H1 (cell line): ENCODE data around the gene SLC39A8. TPM values are rescaled to one million over a fixed set of nuclear protein-coding genes. Genes with fewer than 3 reads are reported as not detected.

Experiments used
- CTCF ChIA-PET: fragments of 300-600 bp; sonication (Branson Sonifier 250); formaldehyde crosslinking; loops from one replicate; lab custom pipeline; 2021; ENCODE audit not compliant: partially characterized antibody; lab: Charles Lee
- POLR2A ChIA-PET: fragments of 300-600 bp; sonication (Branson Sonifier 250); formaldehyde crosslinking; loops from one replicate; lab custom pipeline; 2021; ENCODE audit warnings: inconsistent platforms; ENCODE audit not compliant: partially characterized antibody; lab: Charles Lee
- DNase-seq, 2 experiments: peaks; one replicate each; pipeline versions ENCODE4 v3.0.0 to v3.0.0-alpha.2; 2010 to 2022; ENCODE audit warnings: low spot score in 2 of 2, low read depth in 1 of 2, mixed read lengths in 1 of 2
- FAIRE-seq: peaks from 2 replicates; lab custom pipeline; 2011; peaks lifted over from hg19 to GRCh38; lab: Jason Lieb, UNC
- H2AFZ ChIP-seq: 2 replicates; pipeline ENCODE4 v1.8.1; 2012; ENCODE audit warnings: low read length, inconsistent platforms
- H2AK5ac ChIP-seq: 2 replicates; pipeline ENCODE4 v1.6.1; 2013; ENCODE audit warnings: low read depth, low read length
- H2BK120ac ChIP-seq: replicated peaks from 2 replicates; pipeline ENCODE3; 2013; ENCODE audit warnings: low read depth, low read length, inconsistent platforms
- H2BK12ac ChIP-seq: 2 replicates; pipeline ENCODE4 v1.6.1; 2013; ENCODE audit warnings: low read depth, low read length
- H2BK15ac ChIP-seq: 2 replicates; pipeline ENCODE4 v1.6.1; 2013; ENCODE audit warnings: low read length
- H2BK20ac ChIP-seq: 2 replicates; pipeline ENCODE4 v1.6.1; 2013; ENCODE audit warnings: low read length
- H2BK5ac ChIP-seq: 2 replicates; pipeline ENCODE4 v1.6.1; 2013; ENCODE audit warnings: low read depth, low read length
- H3K14ac ChIP-seq: 2 replicates; pipeline ENCODE4 v1.6.1; 2013; ENCODE audit warnings: inconsistent platforms; ENCODE audit not compliant: insufficient read length
- H3K18ac ChIP-seq: 2 replicates; pipeline ENCODE4 v1.6.1; 2013; ENCODE audit warnings: low read length; ENCODE audit errors: extremely low read depth
- H3K23ac ChIP-seq: 2 replicates; pipeline ENCODE4 v1.6.1; 2013; ENCODE audit warnings: inconsistent platforms; ENCODE audit not compliant: insufficient read length
- H3K23me2 ChIP-seq: 2 replicates; pipeline ENCODE4 v1.6.1; 2013; ENCODE audit warnings: low read depth, low read length
- H3K27ac ChIP-seq: 2 replicates; pipeline ENCODE4 v1.6.1; 2011; ENCODE audit warnings: low read depth, low read length, inconsistent platforms
- H3K27me3 ChIP-seq, 4 experiments: replicated peaks in 1 of 4; 1 replicate in 1 of 4; 2 replicates in 3 of 4; pipeline versions ENCODE4 v1.6.1 to v1.8.1; 2011 to 2013; ENCODE audit warnings: low read length in 3 of 4, mild to moderate bottlenecking in 3 of 4, inconsistent platforms in 2 of 4, mixed read lengths in 2 of 4, moderate library complexity in 1 of 4; ENCODE audit not compliant: control insufficient read depth in 3 of 4, insufficient read depth in 3 of 4; ENCODE audit errors: extremely low read depth in 1 of 4
- H3K36me3 ChIP-seq, 4 experiments: 2 replicates each; pipeline versions ENCODE4 v1.6.1 to v1.8.1; 2011 to 2013; ENCODE audit warnings: mild to moderate bottlenecking in 4 of 4, low read length in 3 of 4, moderate library complexity in 2 of 4, control low read depth in 1 of 4, inconsistent platforms in 1 of 4; ENCODE audit not compliant: insufficient read depth in 4 of 4, control insufficient read depth in 2 of 4
- H3K4ac ChIP-seq: replicated peaks from 2 replicates; pipeline ENCODE3; 2013; ENCODE audit warnings: low read length, low read depth, mixed read lengths, inconsistent platforms; ENCODE audit not compliant: insufficient read length
- H3K4me1 ChIP-seq, 4 experiments: replicated peaks in 1 of 4; 1 replicate in 1 of 4; 2 replicates in 3 of 4; pipeline versions ENCODE4 v1.6.1 to v1.8.1; 2011 to 2013; ENCODE audit warnings: low read length in 3 of 4, inconsistent platforms in 2 of 4, mixed read lengths in 1 of 4; ENCODE audit not compliant: insufficient read depth in 4 of 4, control insufficient read depth in 3 of 4
- H3K4me2 ChIP-seq, 2 experiments: 2 replicates each; pipeline versions ENCODE4 v1.6.1 to v1.8.1; 2011 to 2013; ENCODE audit warnings: low read depth in 2 of 2, low read length in 2 of 2, control low read depth in 1 of 2, inconsistent platforms in 1 of 2, mild to moderate bottlenecking in 1 of 2; ENCODE audit not compliant: insufficient read depth in 1 of 2
- H3K4me3 ChIP-seq, 4 experiments: fragments of 200-600, 300-600 bp in 1 of 4; sonication (generic), shearing (Covaris generic), sonication (Bioruptor Twin) in 1 of 4; 2 replicates each; pipeline versions ENCODE4 v1.5.1 to v1.8.1; 2011 to 2016; ENCODE audit warnings: low read length in 4 of 4, low read depth in 3 of 4, control low read depth in 2 of 4, inconsistent platforms in 2 of 4, mild to moderate bottlenecking in 2 of 4, mixed read lengths in 1 of 4, moderate library complexity in 1 of 4; ENCODE audit not compliant: insufficient read depth in 2 of 4; ENCODE audit errors: extremely low read depth in 1 of 4
- H3K56ac ChIP-seq: replicated peaks from 2 replicates; pipeline ENCODE3; 2013; ENCODE audit warnings: low read depth, mild to moderate bottlenecking, mixed read lengths, low read length, inconsistent platforms; ENCODE audit not compliant: insufficient read length
- H3K79me1 ChIP-seq: 2 replicates; pipeline ENCODE4 v1.6.1; 2013; ENCODE audit warnings: low read depth, low read length, control low read depth
- H3K79me2 ChIP-seq, 2 experiments: 2 replicates each; pipeline versions ENCODE4 v1.6.1 to v1.8.1; 2012 to 2013; ENCODE audit warnings: low read length in 2 of 2, mild to moderate bottlenecking in 2 of 2, inconsistent platforms in 1 of 2; ENCODE audit not compliant: insufficient read depth in 2 of 2, control insufficient read depth in 1 of 2
- H3K9ac ChIP-seq, 4 experiments: replicated peaks in 1 of 4; 1 replicate in 1 of 4; 2 replicates in 3 of 4; pipeline versions ENCODE4 v1.6.1 to v1.8.1; 2011 to 2013; ENCODE audit warnings: low read depth in 3 of 4, low read length in 3 of 4, control low read depth in 2 of 4, mild to moderate bottlenecking in 2 of 4, moderate library complexity in 2 of 4, inconsistent platforms in 1 of 4; ENCODE audit errors: extremely low read depth in 1 of 4
- H3K9me3 ChIP-seq, 2 experiments: 2 replicates each; pipeline versions ENCODE4 v1.6.1 to v1.8.1; 2012 to 2013; ENCODE audit warnings: mild to moderate bottlenecking in 2 of 2, moderate library complexity in 2 of 2, control low read depth in 1 of 2, inconsistent platforms in 1 of 2, low read depth in 1 of 2, low read length in 1 of 2, mixed read lengths in 1 of 2; ENCODE audit not compliant: insufficient read depth in 2 of 2
- H4K20me1 ChIP-seq, 2 experiments: replicated peaks in 1 of 2; 2 replicates each; pipeline versions ENCODE3 to v1.8.1; 2011 to 2013; ENCODE audit warnings: inconsistent platforms in 2 of 2, low read length in 2 of 2, mild to moderate bottlenecking in 1 of 2; ENCODE audit not compliant: insufficient read depth in 2 of 2, control insufficient read depth in 1 of 2
- H4K5ac ChIP-seq: 2 replicates; pipeline ENCODE4 v1.6.1; 2013; ENCODE audit warnings: low read length, low read depth, mixed read lengths, inconsistent platforms; ENCODE audit not compliant: insufficient read length
- H4K8ac ChIP-seq: 2 replicates; pipeline ENCODE4 v1.8.0; 2013; ENCODE audit warnings: mild to moderate bottlenecking, moderate library complexity, low read length, inconsistent platforms; ENCODE audit not compliant: insufficient read depth; ENCODE audit errors: extremely low read depth
- H4K91ac ChIP-seq: replicated peaks from 2 replicates; pipeline ENCODE3; 2013; ENCODE audit warnings: low read length, mixed read lengths, inconsistent platforms; ENCODE audit not compliant: insufficient read length
- POU5F1 ChIP-seq: IDR thresholded peaks from 2 replicates; pipeline ENCODE4 v1.6.1; 2011; ENCODE audit warnings: low read depth, mild to moderate bottlenecking, low read length, moderate library complexity
- RXRA ChIP-seq: IDR thresholded peaks from 2 replicates; pipeline ENCODE4 v1.6.1; 2011; ENCODE audit warnings: low read depth, mild to moderate bottlenecking, low read length, moderate library complexity; ENCODE audit not compliant: insufficient read depth
- polyA plus RNA-seq, 7 experiments: library from polyadenylated mRNA; depleted of rRNA in 3 of 7; stranded (reverse) in 5 of 7; unstranded in 2 of 7; fragments of >200 nt in 5 of 7; fragments of 200-250 nt in 2 of 7; gene quantifications; 1 replicate in 5 of 7; 2 replicates in 1 of 7; 4 replicates in 1 of 7; pipeline versions ENCODE4 v1.2.1 to v1.2.3, GENCODE V29; 2011 to 2013; ENCODE audit warnings: missing spikeins in 2 of 7, mixed read lengths in 2 of 7
- total RNA-seq: library from RNA; stranded (reverse); fragmentation: NEBNext Ultra II Directional; extraction: Animal tissue kit (Norgen Biotek cat#: 25700); gene quantifications from 2 replicates; pipeline ENCODE4 v1.2.1, GENCODE V29; 2021

Gene SLC39A8
- total and polyA plus RNA-seq, 2 of the 8 experiments (the other 6 are each of a cell fraction or from before 2014, with no cell fraction given), result 6.4 to 38.7 TPM

GRCh38 chr4:102230194-102230593 lies 115.1 kb downstream of the SLC39A8 start:
- ChIA-PET CTCF (no interaction called here), POLR2A (no interaction called here)
- Histone ChIP-seq H2AFZ (no peak overlapping the region), H2BK12ac (no peak overlapping the region), H3K4ac (no peak overlapping the region), H3K27me3 (no peaks in the 10 kb centered on the region), H4K8ac (no peak overlapping the region), H2AK5ac (no peak overlapping the region), H3K9me3 (peaks cover 12 to 19% of the 10 kb centered on the region in 2 experiments), H2BK15ac (no peak overlapping the region), H3K79me2 (no peaks in the 10 kb centered on the region), H3K23ac (no peak overlapping the region), H3K36me3 (no peaks in the 10 kb centered on the region), H3K56ac (no peak overlapping the region), H2BK120ac (no peak overlapping the region), H4K20me1 (no peaks in the 10 kb centered on the region), H3K79me1 (no peaks in the 10 kb centered on the region), H3K9ac (no peak overlapping the region), H3K4me3 (no peak overlapping the region), H3K4me2 (no peak overlapping the region), H4K91ac (no peak overlapping the region), H2BK20ac (no peak overlapping the region), H3K18ac (no peak overlapping the region), H3K4me1 (no peaks in the 10 kb centered on the region), H2BK5ac (no peak overlapping the region), H3K23me2 (no peaks in the 10 kb centered on the region), H4K5ac (no peak overlapping the region), H3K27ac (no peak overlapping the region), H3K14ac (no peak overlapping the region)
- no peak for DNase-seq
- no peak for FAIRE-seq
- TF ChIP-seq RXRA (no peak), POU5F1 (no peak)
